SU-DHL-6 (cell line): ENCODE results near the gene DCTN1.

Experiments used
- EZH2phosphoT487 ChIP-seq: fragments of 200-600 bp; sonication (generic), shearing (Covaris generic); conservative IDR thresholded peaks from 2 replicates; pipeline ENCODE4 v1.6.1; 2018; ENCODE audit warnings: mild to moderate bottlenecking, antibody characterized with exemption, low read length, moderate library complexity, mixed read lengths
- TF ChIP-seq, protein P1 (sequence below): fragments of 200-600 bp; sonication (generic); IDR thresholded peaks from one replicate; pipeline ENCODE4 v1.5.1; 2017; ENCODE audit warnings: antibody characterized with exemption, mild to moderate bottlenecking, low read length, moderate library complexity; ENCODE audit not compliant: insufficient read depth, poor library complexity, severe bottlenecking

DNA sequence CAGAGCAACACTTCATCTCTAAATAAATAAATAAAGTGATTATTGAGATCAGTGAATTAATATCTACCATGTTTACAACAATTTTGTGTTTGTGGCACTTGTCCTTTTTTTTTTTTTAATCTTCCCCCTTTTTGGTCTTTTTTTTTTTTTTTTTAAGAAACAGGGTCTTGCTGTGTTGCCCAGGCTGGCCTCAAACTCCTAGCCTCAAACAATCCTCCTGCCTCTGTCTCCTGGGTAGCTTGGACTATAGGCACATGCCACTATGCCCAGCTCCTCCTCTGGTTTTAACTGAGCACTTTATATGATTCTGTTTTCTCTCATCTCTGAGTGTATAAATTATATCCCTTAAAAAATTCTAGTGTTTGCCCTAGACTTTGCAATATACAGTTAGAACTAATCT is 67.2 kb downstream of the DCTN1 start:
- TF ChIP-seq, protein P1, sequence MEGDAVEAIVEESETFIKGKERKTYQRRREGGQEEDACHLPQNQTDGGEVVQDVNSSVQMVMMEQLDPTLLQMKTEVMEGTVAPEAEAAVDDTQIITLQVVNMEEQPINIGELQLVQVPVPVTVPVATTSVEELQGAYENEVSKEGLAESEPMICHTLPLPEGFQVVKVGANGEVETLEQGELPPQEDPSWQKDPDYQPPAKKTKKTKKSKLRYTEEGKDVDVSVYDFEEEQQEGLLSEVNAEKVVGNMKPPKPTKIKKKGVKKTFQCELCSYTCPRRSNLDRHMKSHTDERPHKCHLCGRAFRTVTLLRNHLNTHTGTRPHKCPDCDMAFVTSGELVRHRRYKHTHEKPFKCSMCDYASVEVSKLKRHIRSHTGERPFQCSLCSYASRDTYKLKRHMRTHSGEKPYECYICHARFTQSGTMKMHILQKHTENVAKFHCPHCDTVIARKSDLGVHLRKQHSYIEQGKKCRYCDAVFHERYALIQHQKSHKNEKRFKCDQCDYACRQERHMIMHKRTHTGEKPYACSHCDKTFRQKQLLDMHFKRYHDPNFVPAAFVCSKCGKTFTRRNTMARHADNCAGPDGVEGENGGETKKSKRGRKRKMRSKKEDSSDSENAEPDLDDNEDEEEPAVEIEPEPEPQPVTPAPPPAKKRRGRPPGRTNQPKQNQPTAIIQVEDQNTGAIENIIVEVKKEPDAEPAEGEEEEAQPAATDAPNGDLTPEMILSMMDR = no peak
- TF ChIP-seq EZH2phosphoT487 = no peak
